ENCODE data around the gene ACIN1.

The ACIN1 gene

DNA sequence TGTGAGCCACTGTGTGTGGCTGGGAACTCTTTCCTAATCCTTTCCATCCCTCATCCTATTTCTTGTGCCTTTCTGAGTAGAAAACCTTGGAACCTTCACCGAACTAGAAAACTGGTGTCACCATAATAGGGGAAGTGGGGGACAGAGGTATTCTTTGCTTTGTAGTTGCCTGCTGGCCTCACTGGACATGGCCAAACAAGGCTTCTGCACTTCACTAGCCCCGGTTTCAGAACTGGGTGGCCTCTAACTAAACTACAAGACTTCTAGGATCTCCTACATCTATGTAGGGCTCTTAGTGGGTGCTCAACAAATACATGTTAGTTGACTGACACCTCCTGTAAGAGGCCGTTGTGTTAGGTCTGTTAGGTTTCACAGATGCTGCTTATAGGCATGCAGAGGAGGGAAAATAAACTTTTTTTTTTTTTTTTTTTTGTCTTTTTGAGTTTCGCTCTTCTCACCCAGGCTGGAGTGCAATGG lies 10.4 kb upstream of the ACIN1 start:
- DNase-seq (ENCODE audit: low read depth), result no peak
- TF ChIP-seq, protein P1, sequence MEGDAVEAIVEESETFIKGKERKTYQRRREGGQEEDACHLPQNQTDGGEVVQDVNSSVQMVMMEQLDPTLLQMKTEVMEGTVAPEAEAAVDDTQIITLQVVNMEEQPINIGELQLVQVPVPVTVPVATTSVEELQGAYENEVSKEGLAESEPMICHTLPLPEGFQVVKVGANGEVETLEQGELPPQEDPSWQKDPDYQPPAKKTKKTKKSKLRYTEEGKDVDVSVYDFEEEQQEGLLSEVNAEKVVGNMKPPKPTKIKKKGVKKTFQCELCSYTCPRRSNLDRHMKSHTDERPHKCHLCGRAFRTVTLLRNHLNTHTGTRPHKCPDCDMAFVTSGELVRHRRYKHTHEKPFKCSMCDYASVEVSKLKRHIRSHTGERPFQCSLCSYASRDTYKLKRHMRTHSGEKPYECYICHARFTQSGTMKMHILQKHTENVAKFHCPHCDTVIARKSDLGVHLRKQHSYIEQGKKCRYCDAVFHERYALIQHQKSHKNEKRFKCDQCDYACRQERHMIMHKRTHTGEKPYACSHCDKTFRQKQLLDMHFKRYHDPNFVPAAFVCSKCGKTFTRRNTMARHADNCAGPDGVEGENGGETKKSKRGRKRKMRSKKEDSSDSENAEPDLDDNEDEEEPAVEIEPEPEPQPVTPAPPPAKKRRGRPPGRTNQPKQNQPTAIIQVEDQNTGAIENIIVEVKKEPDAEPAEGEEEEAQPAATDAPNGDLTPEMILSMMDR (conservative IDR thresholded peaks at IDR 0.05; ENCODE audit: low read depth, low read length), result no peak
- no peak overlapping the region for H3K4me3 ChIP-seq (ENCODE audit: low read length)

DNA sequence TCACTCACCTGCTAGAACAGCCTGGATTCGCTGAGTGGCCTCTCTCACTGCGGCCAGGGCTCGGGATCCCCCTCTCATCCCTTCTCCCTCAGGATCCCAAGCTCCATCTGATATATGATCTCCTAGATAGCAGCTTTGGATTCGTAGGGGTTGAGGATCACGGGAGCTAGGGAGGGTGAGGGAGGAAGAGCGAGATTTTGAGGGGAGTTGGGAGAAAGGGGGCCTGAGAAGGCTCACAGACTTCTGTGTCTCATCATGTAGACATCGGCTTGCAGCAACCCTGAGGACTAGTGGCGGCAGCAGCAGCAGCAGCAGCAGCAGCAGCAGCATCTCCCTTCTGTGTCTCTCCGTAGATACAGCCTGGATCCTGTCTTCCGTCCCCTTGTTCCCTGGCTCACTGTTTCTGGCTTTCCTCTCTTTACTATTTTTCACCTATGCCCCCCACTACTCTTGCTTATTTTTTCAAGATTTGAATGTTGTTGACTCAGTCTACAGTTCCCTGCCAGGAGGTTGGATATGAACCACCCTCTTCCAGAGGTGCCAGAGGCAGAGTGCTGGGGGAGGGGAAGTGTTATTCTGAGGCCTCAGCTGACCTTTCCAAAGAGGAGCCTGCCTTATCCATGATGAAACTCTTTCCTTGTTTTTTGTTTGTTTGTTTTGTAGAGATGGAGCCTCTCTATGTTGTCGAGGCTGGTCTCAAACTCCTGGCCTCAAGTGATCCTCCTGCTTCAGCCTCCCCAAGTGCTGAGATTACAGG lies 9.8 kb upstream of the ACIN1 start, which contains the start of gene CIROP:
Gene CIROP, minus strand, starts transcription at position 399 of the 757 bp plus-strand sequence. Its CDS starts 69 bp downstream, at position 330.
- no peak within 1 kb of the TSS for H3K4me3 ChIP-seq (ENCODE audit: low read length)
- TF ChIP-seq, protein P1 (conservative IDR thresholded peaks at IDR 0.05; ENCODE audit: low read depth, low read length), result no peak
- no peak for DNase-seq (ENCODE audit: low read depth)

DNA sequence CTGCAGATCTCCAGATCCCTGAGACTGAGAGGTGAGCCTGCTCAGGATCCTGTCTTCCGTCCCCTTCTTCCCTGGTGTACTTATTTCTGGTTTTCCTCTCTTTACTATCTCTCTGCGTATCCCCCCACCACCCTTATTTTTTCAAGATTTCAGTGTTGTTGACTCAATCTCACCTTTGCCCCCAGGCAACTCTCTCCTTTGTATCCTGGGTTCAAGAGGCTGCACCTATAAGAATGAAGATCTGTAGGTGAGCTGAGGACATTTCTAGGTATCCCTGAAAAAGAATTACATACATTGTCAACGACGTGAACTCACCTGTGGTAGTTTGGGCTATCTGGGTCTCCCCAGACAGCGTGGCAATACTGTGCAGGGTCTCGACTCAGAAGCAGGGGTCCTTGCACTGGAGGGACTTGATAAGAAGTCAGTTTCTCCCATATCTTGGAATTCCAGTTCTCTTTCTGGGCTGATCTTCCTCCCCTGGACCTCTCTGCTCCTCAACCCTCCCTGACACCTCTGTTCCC lies 9.2 kb upstream of the ACIN1 start:
- DNase-seq (ENCODE audit: low read depth), result no peak
- no peak overlapping the region for H3K4me3 ChIP-seq (ENCODE audit: low read length)
- TF ChIP-seq, protein P1 (conservative IDR thresholded peaks at IDR 0.05; ENCODE audit: low read depth, low read length), result no peak

DNA sequence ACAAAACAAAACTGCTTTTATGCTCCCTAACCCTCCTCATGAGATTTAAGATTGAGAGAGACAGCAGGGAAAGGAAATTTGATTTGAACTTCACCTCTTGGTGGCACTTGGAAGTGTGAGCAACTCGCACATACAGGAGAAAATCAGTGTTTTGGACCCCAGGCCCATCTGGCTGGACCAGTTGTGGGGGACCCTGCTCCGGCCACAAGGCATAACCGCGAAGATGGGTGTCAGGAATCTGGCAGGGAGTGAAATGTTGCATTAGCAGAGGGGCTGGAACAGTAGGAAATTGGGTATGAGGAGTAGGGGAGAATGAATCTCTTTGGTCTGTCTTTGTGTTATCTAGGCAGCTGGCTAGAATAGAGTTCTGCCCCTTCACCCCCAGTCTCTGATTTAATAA lies 8.6 kb upstream of the ACIN1 start:
- TF ChIP-seq, protein P1 (conservative IDR thresholded peaks at IDR 0.05; ENCODE audit: low read depth, low read length), result no peak
- no peak for DNase-seq (ENCODE audit: low read depth)
- no peak overlapping the region for H3K4me3 ChIP-seq (ENCODE audit: low read length)

DNA sequence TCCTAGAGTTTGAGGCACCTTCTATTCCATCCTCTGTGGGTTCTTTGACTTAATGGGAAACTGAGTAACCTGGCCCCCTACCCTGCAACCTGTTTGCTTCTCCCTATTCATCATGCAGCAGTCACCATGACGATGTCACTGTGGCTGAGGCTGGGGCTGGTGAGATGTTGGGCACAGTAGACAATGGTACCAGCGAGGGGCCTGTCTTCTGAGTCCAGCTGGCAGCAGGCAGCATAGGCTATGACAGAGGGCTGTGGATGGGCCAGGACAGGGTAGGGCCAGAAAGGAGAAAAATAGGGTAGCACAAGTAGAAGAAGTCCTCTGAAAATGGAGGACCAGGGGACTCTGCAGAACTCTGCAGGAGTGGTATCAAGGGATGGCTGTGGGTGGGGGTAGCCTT lies 7.9 kb upstream of the ACIN1 start:
- no peak for DNase-seq (ENCODE audit: low read depth)
- TF ChIP-seq, protein P1 (conservative IDR thresholded peaks at IDR 0.05; ENCODE audit: low read depth, low read length), result no peak
- H3K4me3 ChIP-seq (ENCODE audit: low read length), result no peak overlapping the region

DNA sequence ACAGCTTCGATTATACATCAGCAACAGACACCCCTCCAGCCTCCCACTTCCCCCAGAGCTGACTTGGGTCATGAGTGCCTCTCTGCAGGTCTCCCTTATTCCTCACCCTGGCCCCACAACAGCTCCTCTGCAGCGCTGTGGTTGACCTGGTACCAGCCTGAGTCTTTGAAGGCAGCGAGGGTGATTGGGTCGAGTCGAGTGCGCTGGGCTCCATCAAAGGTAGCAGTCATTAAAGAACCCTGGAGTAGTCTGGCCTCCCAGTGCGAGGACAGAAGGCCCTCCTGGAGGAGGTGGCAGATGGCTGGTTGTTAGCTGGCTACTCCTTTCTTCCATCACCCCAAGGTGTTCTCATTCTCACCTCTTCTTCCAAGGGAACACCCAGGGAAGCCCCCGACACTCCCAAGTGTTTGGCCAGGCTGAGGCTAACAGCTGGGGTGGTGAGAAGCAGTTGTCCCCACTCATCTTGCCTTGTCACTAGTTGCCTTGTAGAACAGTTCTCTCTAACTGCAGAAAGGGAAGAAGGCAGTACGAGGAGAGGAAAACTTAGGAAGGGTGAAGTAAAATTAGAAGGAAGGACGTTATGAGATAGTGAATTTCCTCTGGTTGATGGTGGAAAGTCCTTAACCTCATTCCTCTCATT lies 7.2 kb upstream of the ACIN1 start:
- no peak for DNase-seq (ENCODE audit: low read depth)
- TF ChIP-seq, protein P1 (conservative IDR thresholded peaks at IDR 0.05; ENCODE audit: low read depth, low read length), result no peak
- no peak overlapping the region for H3K4me3 ChIP-seq (ENCODE audit: low read length)

Data from retinal pigment epithelial cell (primary cell).